SK-N-SH (cell line): ENCODE results near the gene CTSH.

Experiments used
- CTCF ChIP-seq: fragments of 200-600 bp; sonication (generic); IDR thresholded peaks from 2 replicates; pipeline ENCODE4 v1.6.1; 2017; ENCODE audit warnings: antibody characterized with exemption, mild to moderate bottlenecking, moderate library complexity
- EZH2phosphoT487 ChIP-seq: fragments of 200-600 bp; sonication (generic); IDR thresholded peaks from 2 replicates; pipeline ENCODE4 v1.6.1; 2017; ENCODE audit warnings: low read depth, mixed run types, mild to moderate bottlenecking, antibody characterized with exemption, moderate library complexity, borderline replicate concordance
- GABPA ChIP-seq: IDR thresholded peaks from 2 replicates; pipeline ENCODE4 v1.4.0; 2012; ENCODE audit warnings: low read depth, mild to moderate bottlenecking
- JUND ChIP-seq: IDR thresholded peaks from 2 replicates; pipeline ENCODE4 v1.4.0; 2012
- NFIC ChIP-seq: IDR thresholded peaks from 2 replicates; pipeline ENCODE4 v1.4.0; 2012; ENCODE audit warnings: borderline replicate concordance
- NRF1 ChIP-seq: IDR thresholded peaks from 2 replicates; pipeline ENCODE4 v1.6.1; 2012; ENCODE audit warnings: low read depth, mild to moderate bottlenecking, low read length
- POLR2AphosphoS5 ChIP-seq: IDR thresholded peaks from 2 replicates; pipeline ENCODE4 v1.6.1; 2012; ENCODE audit warnings: low read depth, low read length
- RAD21 ChIP-seq: IDR thresholded peaks from 2 replicates; pipeline ENCODE4 v1.6.1; 2012; ENCODE audit warnings: mild to moderate bottlenecking, low read length
- RCOR1 ChIP-seq: fragments of 150-350 bp; IDR thresholded peaks from 2 replicates; pipeline ENCODE4 v1.6.1; 2017; ENCODE audit warnings: antibody characterized with exemption, low read length
- SIN3A ChIP-seq: IDR thresholded peaks from 2 replicates; pipeline ENCODE4 v1.6.1; 2012; ENCODE audit warnings: low read depth, mild to moderate bottlenecking, low read length, moderate library complexity, borderline replicate concordance
- YY1 ChIP-seq: IDR thresholded peaks from 2 replicates; pipeline ENCODE4 v1.4.0; 2012; ENCODE audit warnings: low read depth, mild to moderate bottlenecking

DNA sequence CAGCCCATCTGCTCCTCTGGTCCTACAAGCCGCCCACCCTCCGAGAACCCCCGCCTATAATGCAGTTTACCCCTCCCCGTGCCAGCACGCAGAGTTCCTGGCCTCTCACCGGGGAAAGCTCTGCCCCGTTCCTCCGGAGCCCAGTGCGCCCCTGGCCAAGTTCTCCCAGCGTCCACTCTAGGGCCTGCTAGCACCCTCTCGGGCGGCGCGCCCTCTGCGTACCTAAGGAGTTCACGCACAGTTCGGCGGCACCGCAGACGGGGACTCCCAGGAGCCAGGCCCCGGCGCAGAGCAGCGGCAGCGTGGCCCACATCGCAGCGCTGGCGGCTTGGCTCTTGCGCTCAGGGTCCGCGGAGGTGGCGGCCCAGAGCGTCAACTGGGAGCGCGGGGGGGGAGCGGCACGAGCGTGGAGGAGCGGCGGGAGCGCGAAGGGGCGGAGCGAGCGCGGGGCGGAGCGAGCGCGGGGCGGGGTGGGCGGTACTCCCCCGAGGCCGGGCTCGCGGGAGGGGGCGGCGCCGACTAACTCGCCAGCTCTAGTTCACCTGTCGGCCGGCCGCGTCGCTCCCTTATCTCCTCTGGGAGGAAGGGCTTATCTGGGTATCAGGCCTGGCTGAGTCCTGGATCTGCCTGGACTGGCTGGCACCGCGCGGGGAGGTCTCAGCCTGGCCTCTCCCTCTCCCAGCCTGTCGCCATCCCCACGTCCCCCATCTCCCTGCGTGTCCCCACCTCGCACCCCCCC, at the start of gene CTSH:
- TF ChIP-seq YY1 (no peak), GABPA (no peak), POLR2AphosphoS5 (no peak), RAD21 (no peak), CTCF (no peak), EZH2phosphoT487 (no peak), SIN3A (no peak), NFIC (no peak), JUND (no peak), NRF1 (no peak), RCOR1 (no peak)
